Peyer's patch (tissue), 4 donors: Measurements from ENCODE around the gene HLA-DOA.
A peak's percentile ranks its signal among the peaks of the same experiment; 100 is the strongest.

Experiments used
- POLR2A ChIP-seq, 2 donors: fragments of 450-650 bp; IDR thresholded peaks; one replicate each; pipeline ENCODE4 v1.5.1; 2017; ENCODE audit warnings: antibody characterized with exemption in 2 of 2, mild to moderate bottlenecking in 2 of 2, moderate library complexity in 2 of 2
- TF ChIP-seq, protein P1 (sequence below), 6 experiments: fragments of 450-650 bp in 4 of 6; fragments of 200-600 bp in 2 of 6; sonication (generic) in 1 of 6; IDR thresholded peaks; one replicate each; pipeline ENCODE4 v1.5.1; 2017 to 2019; ENCODE audit warnings: antibody characterized with exemption in 6 of 6, mild to moderate bottlenecking in 3 of 6, moderate library complexity in 1 of 6

DNA sequence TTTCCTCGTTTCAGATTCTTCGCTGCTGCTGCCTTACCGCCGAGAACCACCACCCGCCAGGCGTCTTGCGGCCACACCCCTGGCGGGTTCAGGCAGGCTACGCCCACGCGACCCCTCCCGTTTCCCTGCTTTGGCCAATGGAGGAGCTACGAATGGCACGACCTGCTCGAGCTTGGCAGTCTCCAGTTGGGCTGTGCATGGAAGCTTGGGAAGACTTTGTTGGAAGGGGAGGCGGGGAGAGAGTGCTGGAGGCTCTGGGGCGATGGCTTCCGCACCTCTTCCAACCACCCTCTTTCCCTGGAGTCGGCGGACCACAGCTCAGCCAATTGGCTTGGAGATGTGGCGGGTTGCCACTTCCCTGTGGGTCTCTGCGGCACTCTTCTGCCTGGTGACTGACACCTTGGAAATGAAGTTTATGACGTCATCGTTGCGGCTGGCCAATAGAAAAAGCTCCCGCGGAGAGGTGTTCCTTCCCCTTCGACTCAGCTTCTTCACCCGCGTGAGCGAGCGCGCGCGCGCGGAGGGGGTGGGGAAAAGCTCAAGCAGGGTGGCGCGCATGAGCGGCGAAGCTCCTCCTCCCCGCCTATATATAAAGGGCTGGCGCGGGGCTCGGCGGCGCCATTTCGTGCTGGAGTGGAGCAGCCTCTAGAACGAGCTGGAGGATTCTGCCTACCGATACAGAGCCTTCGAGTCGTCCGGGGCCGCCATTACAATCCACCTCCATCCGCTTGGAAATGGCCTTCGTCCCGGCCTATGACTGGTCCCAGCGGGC is 37.6 kb downstream of the HLA-DOA start:
- TF ChIP-seq, protein P1, sequence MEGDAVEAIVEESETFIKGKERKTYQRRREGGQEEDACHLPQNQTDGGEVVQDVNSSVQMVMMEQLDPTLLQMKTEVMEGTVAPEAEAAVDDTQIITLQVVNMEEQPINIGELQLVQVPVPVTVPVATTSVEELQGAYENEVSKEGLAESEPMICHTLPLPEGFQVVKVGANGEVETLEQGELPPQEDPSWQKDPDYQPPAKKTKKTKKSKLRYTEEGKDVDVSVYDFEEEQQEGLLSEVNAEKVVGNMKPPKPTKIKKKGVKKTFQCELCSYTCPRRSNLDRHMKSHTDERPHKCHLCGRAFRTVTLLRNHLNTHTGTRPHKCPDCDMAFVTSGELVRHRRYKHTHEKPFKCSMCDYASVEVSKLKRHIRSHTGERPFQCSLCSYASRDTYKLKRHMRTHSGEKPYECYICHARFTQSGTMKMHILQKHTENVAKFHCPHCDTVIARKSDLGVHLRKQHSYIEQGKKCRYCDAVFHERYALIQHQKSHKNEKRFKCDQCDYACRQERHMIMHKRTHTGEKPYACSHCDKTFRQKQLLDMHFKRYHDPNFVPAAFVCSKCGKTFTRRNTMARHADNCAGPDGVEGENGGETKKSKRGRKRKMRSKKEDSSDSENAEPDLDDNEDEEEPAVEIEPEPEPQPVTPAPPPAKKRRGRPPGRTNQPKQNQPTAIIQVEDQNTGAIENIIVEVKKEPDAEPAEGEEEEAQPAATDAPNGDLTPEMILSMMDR (IDR thresholded peaks at IDR 0.05) = peak in 2 of 6 experiments; percentile 24 to 36
- peak; percentile 97 to 99 for TF ChIP-seq POLR2A (IDR thresholded peaks at IDR 0.05)
